22Rv1 (cell line): Measurements from ENCODE around the gene SHCBP1.

Experiments used
- ZFX ChIP-seq: fragments of 450-650 bp; IDR thresholded peaks from 2 replicates; pipeline ENCODE4 v1.6.1; 2017; ENCODE audit warnings: antibody characterized with exemption, borderline replicate concordance
- TF ChIP-seq, protein P1 (sequence below): fragments of 450-650 bp; IDR thresholded peaks from 2 replicates; pipeline ENCODE4 v1.5.1; 2017; ENCODE audit warnings: mild to moderate bottlenecking

- TF ChIP-seq, protein P1, sequence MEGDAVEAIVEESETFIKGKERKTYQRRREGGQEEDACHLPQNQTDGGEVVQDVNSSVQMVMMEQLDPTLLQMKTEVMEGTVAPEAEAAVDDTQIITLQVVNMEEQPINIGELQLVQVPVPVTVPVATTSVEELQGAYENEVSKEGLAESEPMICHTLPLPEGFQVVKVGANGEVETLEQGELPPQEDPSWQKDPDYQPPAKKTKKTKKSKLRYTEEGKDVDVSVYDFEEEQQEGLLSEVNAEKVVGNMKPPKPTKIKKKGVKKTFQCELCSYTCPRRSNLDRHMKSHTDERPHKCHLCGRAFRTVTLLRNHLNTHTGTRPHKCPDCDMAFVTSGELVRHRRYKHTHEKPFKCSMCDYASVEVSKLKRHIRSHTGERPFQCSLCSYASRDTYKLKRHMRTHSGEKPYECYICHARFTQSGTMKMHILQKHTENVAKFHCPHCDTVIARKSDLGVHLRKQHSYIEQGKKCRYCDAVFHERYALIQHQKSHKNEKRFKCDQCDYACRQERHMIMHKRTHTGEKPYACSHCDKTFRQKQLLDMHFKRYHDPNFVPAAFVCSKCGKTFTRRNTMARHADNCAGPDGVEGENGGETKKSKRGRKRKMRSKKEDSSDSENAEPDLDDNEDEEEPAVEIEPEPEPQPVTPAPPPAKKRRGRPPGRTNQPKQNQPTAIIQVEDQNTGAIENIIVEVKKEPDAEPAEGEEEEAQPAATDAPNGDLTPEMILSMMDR, result no peak
- no peak for TF ChIP-seq ZFX
Measured at GRCh38 chr16:46613352-46613751, 7.8 kb downstream of the SHCBP1 start.
